Testis (tissue), 2 donors: ENCODE measurements around the gene DCTN1.

Source experiments
- CTCF ChIP-seq, 3 experiments: fragments of 450-650 bp in 2 of 3; fragments of 200-600 bp in 1 of 3; sonication (generic) in 1 of 3; IDR thresholded peaks; one replicate each; pipeline ENCODE4 v1.5.1; 2016 to 2019; ENCODE audit warnings: antibody characterized with exemption in 3 of 3, mild to moderate bottlenecking in 2 of 3, moderate library complexity in 1 of 3
- POLR2A ChIP-seq: fragments of 450-650 bp; IDR thresholded peaks from one replicate; pipeline ENCODE4 v1.6.1; 2017; ENCODE audit warnings: antibody characterized with exemption, mild to moderate bottlenecking, moderate library complexity

- TF ChIP-seq CTCF (IDR thresholded peaks at IDR 0.05), result no peak
- no peak for TF ChIP-seq POLR2A
Observed at GRCh38 chr2:74316627-74317295, 63.4 kb downstream of the DCTN1 start.
